H1 (cell line): Measurements from ENCODE around the gene RAD23B. TPM values are rescaled to one million over a fixed set of nuclear protein-coding genes. Genes with fewer than 3 reads are reported as not detected.

Experiments
- CEBPB ChIP-seq: IDR thresholded peaks from 2 replicates; pipeline ENCODE4 v1.6.1; 2012; ENCODE audit warnings: low read depth, low read length
- FOSL1 ChIP-seq: IDR thresholded peaks from 2 replicates; pipeline ENCODE4 v1.6.1; 2011; ENCODE audit warnings: mild to moderate bottlenecking, low read depth, low read length, moderate library complexity; ENCODE audit not compliant: insufficient read depth
- KDM1A ChIP-seq: fragments of 200-600, 300-600 bp; sonication (generic); IDR thresholded peaks from 2 replicates; pipeline ENCODE4 v1.7.1; 2016; ENCODE audit warnings: mild to moderate bottlenecking, low read length, borderline replicate concordance
- KDM5A ChIP-seq: fragments of 200-600 bp; IDR thresholded peaks from 2 replicates; pipeline ENCODE4 v1.7.1; 2012; ENCODE audit warnings: mild to moderate bottlenecking, low read length, inconsistent platforms, mixed read lengths
- RAD21 ChIP-seq, 2 experiments: IDR thresholded peaks in 1 of 2; conservative IDR thresholded peaks in 1 of 2; 2 replicates each; pipeline ENCODE4 v1.6.1; 2011; ENCODE audit warnings: low read depth in 2 of 2, low read length in 2 of 2, improper control_type of control experiment in 1 of 2, inconsistent platforms in 1 of 2, mild to moderate bottlenecking in 1 of 2, moderate library complexity in 1 of 2
- YY1 ChIP-seq: IDR thresholded peaks from 2 replicates; pipeline ENCODE4 v1.6.1; 2011; ENCODE audit warnings: low read depth, mild to moderate bottlenecking, low read length
- polyA plus RNA-seq, 7 experiments: library from polyadenylated mRNA; depleted of rRNA in 3 of 7; stranded (reverse) in 5 of 7; unstranded in 2 of 7; fragments of >200 nt in 5 of 7; fragments of 200-250 nt in 2 of 7; gene quantifications; 1 replicate in 5 of 7; 2 replicates in 1 of 7; 4 replicates in 1 of 7; pipeline versions ENCODE4 v1.2.1 to v1.2.3, GENCODE V29; 2011 to 2013; ENCODE audit warnings: missing spikeins in 2 of 7, mixed read lengths in 2 of 7
- total RNA-seq: library from RNA; stranded (reverse); fragmentation: NEBNext Ultra II Directional; extraction: Animal tissue kit (Norgen Biotek cat#: 25700); gene quantifications from 2 replicates; pipeline ENCODE4 v1.2.1, GENCODE V29; 2021

Gene RAD23B
- total and polyA plus RNA-seq, 2 of the 8 experiments (the other 6 are each of a cell fraction or from before 2014, with no cell fraction given), result 97.1 to 165 TPM

DNA sequence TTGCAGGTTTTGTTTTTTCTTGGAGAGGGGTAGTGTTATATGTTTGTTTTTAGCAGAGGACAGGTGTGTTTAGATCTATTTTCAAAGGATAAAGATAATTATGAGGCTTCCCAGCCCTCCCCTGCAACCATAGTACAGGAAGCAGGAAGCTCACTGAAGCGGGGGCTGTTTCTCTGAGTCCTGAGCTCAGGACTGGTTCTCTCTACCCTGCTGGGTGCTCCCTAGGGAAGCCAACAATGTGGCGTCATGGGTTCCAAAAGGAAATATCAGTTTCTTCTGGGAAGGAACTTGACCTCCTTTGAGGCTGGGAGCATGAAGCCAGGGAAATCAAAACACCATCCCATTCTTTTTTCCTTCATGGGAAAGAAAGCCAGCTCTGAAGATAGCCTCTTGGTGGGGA lies 62.2 kb downstream of the RAD23B start (continued):
- no peak for TF ChIP-seq RAD21 (IDR thresholded peaks at IDR 0.05 in 1 of 2, conservative IDR thresholded peaks at IDR 0.05 in 1 of 2; ENCODE audit: low read depth in 2 of 2, low read length in 2 of 2)
- TF ChIP-seq YY1, result no peak
- no peak for TF ChIP-seq CEBPB
- no peak for TF ChIP-seq KDM1A
- TF ChIP-seq FOSL1, result no peak
- no peak for TF ChIP-seq KDM5A
